ENCODE data around the gene RMDN2. TPM values are rescaled to one million over a fixed set of nuclear protein-coding genes. Genes with fewer than 3 reads are reported as not detected.

Gene RMDN2
- total RNA-seq, 4 donors from 2014 or later: 12.5 to 19.2 (median 14.3) TPM

GRCh38 chr2:37982847-37983246 lies 57.8 kb downstream of the RMDN2 start:
- H3K4me3 ChIP-seq: no peak overlapping the region
- no peak overlapping the region for H3K27ac ChIP-seq
- intact Hi-C loops (cut with DNase I; ENCODE audit: low total_unique reads): loop anchor here (5.0 kb wide), 1 partner anchor 294 kb away; no protein-coding TSS in a partner anchor
- no peak for DNase-seq
- TF ChIP-seq POLR2A (IDR thresholded peaks at IDR 0.05) (no peak), CTCF (IDR thresholded peaks at IDR 0.05) (no peak)
- no peaks in the 10 kb centered on the region for H3K27me3 ChIP-seq
- H3K9me3 ChIP-seq: no peaks in the 10 kb centered on the region
- no peaks in the 10 kb centered on the region for H3K4me1 ChIP-seq
- H3K36me3 ChIP-seq: no peaks in the 10 kb centered on the region

- TF ChIP-seq POLR2A (IDR thresholded peaks at IDR 0.05) (no peak), CTCF (IDR thresholded peaks at IDR 0.05) (no peak)
- Histone ChIP-seq H3K27ac (no peak overlapping the region), H3K27me3 (no peaks in the 10 kb centered on the region), H3K36me3 (no peaks in the 10 kb centered on the region), H3K4me3 (no peak overlapping the region), H3K4me1 (no peaks in the 10 kb centered on the region), H3K9me3 (no peaks in the 10 kb centered on the region)
- DNase-seq: no peak
- intact Hi-C loops (cut with DNase I; ENCODE audit: low total_unique reads): loop anchor here (5.0 kb wide), 1 partner anchor 294 kb away; no protein-coding TSS in a partner anchor
Measured at GRCh38 chr2:37983719-37984118, 58.6 kb downstream of the RMDN2 start.

- no peak for TF ChIP-seq CTCF (IDR thresholded peaks at IDR 0.05)
- no peak for TF ChIP-seq POLR2A (IDR thresholded peaks at IDR 0.05)
- intact Hi-C loops (cut with DNase I; ENCODE audit: low total_unique reads): loop anchor here (5.0 kb wide), 1 partner anchor 293 kb away; no protein-coding TSS in a partner anchor
- no peaks in the 10 kb centered on the region for H3K9me3 ChIP-seq
- no peaks in the 10 kb centered on the region for H3K4me1 ChIP-seq
- H3K27ac ChIP-seq: no peak overlapping the region
- H3K27me3 ChIP-seq: no peaks in the 10 kb centered on the region
- no peaks in the 10 kb centered on the region for H3K36me3 ChIP-seq
- H3K4me3 ChIP-seq: no peak overlapping the region
- no peak for DNase-seq
Measured at GRCh38 chr2:37984176-37984575, 59.1 kb downstream of the RMDN2 start.

- Histone ChIP-seq H3K4me1 (no peaks in the 10 kb centered on the region), H3K4me3 (no peak overlapping the region), H3K9me3 (no peaks in the 10 kb centered on the region), H3K27me3 (no peaks in the 10 kb centered on the region), H3K27ac (no peak overlapping the region), H3K36me3 (no peaks in the 10 kb centered on the region)
- TF ChIP-seq CTCF (IDR thresholded peaks at IDR 0.05) (peak; percentile 17 to 35 (median 20)), POLR2A (IDR thresholded peaks at IDR 0.05) (no peak)
- intact Hi-C loops (cut with DNase I; ENCODE audit: low total_unique reads): loop anchor here (5.0 kb wide), 1 partner anchor 293 kb away; no protein-coding TSS in a partner anchor
- DNase-seq: no peak
Measured at GRCh38 chr2:37984589-37984988, 59.5 kb downstream of the RMDN2 start.

- intact Hi-C loops (cut with DNase I; ENCODE audit: low total_unique reads): no loop called here
- no peak for DNase-seq
- Histone ChIP-seq H3K4me3 (no peak overlapping the region), H3K27ac (no peak overlapping the region), H3K4me1 (no peaks in the 10 kb centered on the region), H3K27me3 (no peaks in the 10 kb centered on the region), H3K9me3 (no peaks in the 10 kb centered on the region), H3K36me3 (no peaks in the 10 kb centered on the region)
- TF ChIP-seq CTCF (IDR thresholded peaks at IDR 0.05) (no peak), POLR2A (IDR thresholded peaks at IDR 0.05) (no peak)
Measured at GRCh38 chr2:37985333-37985732, 60.2 kb downstream of the RMDN2 start.

All from uterus (tissue), 4 donors.